NCI-H146 treated with DMSO at 0.1 percent for 48 hours (cell line): Measurements from ENCODE around the gene BPIFB2.

Source experiments
- DNase-seq: peaks from one replicate; lab custom pipeline; 2025; ENCODE audit not compliant: unreplicated experiment; lab: John Stamatoyannopoulos, UW

Gene BPIFB2

DNA sequence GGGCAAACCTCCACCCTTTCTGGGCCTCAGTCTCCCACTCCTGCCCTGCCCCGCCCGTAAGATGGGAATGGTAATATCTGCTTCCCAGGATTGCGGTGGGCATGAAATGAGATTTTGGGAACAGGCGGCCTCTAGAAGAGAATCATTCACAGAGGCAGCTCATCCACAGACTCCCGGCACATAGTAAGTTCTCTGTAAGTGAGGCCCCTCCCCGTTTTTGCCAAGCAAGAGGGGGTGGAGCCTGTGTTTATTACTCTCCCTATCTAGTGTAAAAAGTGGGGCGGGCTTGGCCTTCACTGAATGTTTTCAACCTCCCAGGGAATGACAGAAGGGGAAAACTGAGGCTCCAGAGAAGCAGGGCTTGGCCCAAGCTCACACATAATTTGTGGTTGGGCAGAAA, 23.3 kb upstream of the BPIFB2 start:
- DNase-seq = no peak

DNA sequence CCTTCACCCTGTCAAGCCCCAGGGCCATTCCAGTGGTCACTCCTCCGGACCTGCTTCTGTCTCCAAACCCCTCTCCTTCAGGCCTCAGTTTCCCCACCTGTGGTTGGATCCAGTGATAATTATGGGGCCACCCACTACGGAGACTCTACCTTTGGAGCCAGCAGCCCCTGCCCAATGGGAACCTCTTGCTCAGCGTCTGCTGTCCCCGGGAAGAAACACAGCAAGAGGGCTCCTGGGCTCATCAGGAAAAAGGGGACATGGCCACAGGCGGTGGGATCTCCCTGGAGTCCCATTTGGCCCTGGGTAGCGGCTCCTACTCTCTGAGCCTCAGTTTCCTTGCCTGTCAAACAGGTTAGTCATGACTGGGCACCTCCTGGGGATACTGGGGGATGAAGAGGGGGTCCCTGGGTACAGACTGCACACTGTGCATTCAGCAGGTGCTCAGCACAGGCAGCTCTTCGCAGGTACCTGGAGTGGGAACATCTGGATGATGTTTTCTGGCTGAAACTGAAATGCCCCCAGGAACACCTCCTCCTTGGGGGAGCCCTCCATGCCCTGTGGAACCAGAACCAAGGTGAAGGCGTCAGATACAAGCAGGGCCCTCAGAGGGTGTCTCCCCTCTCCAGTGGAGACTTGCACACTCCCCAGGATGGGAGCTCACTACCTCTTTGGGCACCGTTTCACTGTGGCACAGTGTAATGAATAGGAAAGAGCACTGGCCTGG, 22.7 kb upstream of the BPIFB2 start:
- no peak for DNase-seq

DNA sequence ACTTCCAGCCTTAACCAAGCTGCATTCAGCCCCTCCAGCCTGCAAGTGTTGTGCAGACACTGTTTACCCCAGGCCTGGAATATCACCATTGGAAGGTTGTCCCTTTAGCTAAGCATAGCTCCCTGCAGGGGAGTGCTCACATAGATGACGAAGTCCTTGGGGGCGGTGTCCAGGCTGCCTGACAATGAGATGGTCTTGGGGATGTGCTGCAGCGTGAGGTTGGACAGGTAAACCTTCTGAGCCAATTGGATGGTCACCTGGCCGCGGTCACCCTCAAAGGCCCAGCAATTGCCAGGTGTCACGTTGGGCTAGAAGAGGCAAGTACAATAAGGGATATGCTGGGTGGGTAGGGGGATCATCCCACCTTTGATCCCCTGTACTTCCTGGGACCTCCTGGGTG, 21.9 kb upstream of the BPIFB2 start:
- no peak for DNase-seq

DNA sequence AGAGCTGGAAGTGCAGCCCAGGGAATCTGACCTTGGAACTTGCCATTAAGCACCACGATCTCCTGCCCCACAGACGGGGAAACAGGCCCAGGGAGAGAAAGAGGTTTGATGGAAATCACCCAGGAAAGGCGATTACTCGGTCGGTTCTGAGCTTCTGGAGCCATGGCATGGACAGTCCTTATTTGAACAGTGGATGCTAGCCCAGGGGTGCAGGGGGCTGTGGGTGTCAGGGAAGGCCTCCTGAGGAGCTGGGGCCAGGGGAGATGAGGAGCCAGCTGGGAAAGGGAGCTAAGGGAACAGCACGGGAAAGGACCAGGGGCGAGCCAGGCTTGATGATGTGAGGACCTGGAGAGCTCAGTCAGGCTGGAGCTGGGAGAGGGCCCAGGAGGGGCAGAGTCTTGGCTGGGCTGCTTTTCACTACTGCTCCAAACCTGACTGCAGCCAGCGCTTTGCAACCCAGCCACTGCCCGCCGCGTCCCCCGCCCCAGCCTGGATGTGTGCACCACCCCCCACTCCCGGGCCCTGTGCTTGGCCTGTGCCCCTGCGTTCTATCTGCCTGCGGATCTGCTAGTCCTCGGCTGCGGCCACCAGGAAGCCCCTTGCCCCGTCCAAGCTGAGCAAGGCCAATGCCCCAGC, 21.1 kb upstream of the BPIFB2 start:
- DNase-seq = no peak

DNA sequence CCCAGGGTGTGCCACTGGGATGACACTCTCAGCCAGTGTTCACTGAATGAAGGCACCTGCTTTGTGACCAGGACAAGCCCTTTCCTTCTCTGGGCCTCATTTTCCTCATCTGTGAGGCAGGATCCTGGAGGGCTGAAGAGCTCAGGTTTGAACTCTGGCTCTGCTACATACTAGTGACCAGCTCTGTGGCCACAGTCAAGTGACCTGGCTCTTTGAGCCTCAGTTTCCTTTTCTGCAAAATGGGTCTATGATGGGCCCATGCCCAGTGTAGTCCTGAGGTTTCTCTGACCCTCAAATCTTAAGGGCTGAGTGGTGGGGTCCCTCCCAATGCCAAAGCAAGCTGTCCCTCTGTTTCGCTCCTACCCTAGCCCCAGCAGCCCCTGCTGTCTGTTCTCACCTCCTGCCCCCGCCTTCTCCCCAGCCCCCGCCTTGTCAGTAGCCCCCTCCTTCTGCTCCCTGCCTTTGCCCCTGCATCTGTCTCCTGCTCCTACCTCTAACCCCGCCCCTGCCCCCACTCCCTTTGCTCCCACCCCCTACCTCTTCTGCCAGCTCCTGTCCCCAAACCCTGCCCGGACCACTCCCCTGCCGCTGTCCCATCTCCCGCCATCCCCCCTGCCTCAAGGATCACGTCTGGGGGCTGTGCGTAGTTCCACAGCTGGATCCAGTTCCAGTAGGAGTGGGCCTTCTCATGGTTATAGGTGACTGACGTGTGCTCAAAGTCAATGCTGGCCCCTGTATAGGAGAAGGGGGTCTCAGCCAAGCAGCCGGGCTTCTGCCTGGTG, 20.3 kb upstream of the BPIFB2 start:
- DNase-seq = no peak

DNA sequence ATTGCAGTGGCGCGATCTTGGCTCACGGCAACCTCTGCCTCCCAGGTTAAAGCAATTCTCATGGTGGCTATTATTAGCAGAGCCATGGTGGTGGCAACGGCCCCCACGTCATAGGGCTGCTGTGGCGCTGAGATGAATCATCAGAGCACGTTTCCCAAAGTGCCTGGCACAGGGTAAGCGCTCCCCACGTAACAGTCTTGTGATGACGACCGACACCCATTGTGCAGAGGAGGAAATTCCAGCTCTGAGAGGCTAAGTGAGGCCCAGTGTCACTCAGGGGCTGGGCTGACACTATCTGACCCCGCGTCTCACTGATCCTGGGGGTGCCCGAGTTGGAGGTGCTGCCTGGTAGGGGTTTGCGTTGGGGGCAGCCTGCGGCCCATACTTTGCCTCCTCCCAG, 19.5 kb upstream of the BPIFB2 start:
- DNase-seq = no peak

DNA sequence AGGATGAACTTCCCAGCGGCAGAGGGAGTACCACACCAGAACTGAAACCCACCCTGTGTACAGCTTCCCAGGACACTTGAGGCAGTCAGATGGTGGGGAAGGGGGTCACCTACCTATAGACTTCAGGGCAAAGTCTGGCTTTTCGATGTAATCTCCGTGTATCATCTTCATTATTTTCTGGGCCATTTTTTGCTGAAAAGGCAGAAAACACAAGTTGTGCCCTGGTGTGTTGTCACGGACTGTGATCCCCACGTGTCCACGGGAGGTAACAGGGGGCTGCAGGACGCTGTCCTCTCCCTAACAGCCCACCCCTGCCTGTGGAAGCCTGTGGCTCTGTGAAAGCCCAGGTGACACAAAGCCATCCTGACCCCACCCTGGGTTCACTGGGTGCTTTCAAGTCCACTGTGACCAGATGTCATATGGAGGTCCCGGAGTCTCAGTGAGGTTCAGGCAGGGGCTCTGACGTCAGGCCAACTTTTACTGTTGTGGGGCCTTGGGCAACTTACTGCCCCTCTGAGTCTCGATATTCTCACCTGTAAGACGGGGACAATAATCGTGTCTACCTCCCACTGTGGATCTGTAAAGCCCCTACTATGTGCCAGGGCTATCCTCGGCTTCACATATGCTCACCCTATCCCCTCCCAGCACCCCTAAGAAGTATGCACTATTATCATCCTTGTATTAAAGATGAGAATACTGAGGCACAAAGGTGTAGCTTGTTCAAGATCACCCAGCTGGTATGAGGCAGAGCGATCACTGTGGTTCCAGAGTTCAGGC, 17.8 kb upstream of the BPIFB2 start:
- no peak for DNase-seq

DNA sequence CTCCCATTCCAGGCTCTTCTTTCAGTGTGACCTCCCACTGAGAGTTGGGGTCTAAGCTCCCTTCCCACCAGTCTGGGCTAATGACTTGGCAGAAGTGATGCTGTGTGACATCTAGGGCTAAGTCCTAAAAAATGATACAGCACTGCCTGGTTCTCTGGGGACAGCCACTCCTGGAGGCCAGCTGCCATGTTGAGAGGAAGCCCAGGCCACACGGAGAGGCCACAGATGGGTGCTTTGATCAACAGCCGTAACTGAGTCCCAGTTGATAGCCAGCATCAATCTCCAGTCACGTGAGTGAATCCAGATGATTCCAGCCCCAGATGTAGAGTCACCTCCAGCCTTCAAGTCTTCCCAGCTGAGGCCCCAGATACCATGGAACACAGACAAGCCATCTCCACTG, 17.1 kb upstream of the BPIFB2 start:
- no peak for DNase-seq

DNA sequence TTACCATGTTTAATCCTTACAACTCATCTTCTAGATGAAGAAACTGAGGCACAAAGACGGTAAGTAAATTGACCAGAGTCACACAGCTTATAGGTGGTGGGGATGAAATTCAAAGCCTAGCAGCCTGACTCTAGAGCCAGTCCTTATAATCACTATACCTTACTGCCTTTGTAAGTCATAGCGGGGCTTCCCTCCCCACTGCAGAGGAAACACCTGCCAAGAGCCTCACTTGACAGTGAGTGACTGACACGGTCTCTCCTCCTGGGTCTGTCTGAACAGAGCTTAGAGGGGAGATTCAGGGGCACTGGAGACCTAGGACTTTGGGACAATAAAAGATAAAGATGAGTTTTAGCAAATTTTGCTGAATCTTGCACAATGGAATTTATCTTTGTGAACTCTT, 16.1 kb upstream of the BPIFB2 start:
- no peak for DNase-seq

DNA sequence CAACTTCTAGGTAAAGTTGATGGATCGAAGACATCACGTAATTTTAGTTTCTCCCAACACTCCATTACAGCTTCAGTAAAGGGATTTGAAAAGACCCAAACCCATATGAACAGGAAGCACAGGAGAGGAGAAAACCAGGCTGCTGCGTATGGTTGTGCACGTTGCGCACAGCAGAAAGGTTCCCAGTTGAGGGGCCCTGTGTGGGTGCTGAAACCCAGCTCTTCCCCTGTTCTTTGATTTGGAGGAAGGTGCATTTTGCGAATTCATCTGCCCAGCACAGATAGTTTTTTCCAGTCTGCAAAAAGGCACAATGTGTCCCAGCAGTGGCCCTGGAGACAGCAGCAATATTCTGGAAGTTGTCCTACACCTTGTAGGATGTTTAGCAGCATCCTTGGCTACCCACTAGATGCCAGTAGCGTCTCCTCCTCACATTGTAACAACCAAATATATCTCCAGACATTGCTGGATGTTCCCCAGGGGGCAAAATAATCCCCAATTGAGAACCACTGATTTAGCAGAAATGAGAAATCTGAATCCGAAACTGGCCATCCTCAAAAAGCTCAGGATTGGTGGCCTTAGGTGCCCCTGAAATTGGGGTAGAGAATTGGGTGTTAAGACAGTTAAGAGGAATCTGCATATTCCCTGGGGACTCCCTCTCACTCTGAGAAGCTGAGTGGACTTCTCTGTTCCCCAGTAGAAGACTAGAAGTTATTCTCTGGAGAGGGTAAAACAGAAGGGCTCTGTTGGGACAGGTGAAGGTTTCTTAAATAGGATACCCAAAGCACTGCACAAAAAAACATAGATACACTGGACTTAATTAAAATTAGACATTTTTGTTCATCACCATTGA, 15.5 kb upstream of the BPIFB2 start:
- DNase-seq = no peak

DNA sequence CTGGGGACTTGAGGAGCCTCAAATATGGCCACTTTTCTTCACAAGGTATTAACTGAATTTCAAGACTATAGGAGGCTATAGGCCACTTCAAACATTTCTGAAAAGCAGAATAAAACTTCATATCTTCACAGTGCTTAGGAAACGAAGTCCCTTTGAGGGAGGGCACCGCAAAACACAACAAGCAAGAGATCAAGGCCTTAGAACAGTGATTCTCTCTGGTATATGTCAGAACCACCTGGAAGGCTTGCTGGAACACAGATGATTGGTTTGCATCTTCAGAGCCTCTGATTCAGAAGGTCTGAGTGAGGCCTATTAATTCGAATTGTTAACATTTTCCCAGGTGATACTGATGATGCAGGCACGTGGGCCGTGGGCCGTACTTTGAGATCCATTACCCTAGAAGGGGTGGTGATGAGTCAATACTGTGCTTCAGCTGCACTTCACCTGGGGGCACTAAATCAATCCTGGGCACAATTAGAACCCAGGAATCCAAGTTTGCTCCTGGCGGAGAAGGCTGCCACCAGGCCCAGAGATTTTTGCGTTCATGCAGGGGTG, 13.9 kb upstream of the BPIFB2 start:
- no peak for DNase-seq

DNA sequence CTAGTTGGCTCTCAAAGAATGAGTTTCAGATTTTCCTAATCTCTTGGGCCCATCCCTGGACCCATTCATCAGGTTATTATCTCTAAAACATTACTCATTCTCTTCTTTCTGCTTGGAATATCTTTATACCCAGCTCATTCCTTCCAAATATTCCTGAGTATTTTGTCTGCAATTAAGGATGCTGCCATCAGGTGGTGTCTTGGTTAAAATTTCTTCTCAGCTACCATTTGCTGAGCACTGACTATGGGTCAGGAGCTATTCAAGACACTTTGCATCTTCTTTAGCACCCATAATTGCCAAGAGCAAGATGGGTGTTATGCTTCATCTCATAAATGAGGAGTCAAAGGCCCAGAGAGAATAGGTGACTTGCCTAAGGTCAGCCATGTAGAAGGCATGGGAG, 11.7 kb upstream of the BPIFB2 start:
- no peak for DNase-seq

DNA sequence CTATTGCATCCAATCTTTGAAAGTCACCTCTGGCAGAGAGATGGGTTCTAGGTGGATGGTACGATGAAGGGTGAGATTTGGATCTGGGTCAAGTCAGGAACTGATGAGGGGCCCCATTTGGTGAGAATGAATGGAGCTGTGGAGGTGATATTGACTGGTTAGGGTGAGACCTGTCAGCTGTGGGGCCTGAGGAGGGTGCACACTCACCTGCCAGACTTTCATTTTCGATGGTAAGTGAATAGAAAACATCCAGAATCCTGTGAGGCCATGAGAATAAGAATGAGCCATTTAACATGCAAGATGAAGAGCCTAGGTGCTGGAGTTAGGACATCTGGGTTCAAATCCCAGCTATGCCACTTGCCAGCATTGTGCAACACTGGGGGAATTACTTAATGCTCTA, 10.1 kb upstream of the BPIFB2 start:
- no peak for DNase-seq

DNA sequence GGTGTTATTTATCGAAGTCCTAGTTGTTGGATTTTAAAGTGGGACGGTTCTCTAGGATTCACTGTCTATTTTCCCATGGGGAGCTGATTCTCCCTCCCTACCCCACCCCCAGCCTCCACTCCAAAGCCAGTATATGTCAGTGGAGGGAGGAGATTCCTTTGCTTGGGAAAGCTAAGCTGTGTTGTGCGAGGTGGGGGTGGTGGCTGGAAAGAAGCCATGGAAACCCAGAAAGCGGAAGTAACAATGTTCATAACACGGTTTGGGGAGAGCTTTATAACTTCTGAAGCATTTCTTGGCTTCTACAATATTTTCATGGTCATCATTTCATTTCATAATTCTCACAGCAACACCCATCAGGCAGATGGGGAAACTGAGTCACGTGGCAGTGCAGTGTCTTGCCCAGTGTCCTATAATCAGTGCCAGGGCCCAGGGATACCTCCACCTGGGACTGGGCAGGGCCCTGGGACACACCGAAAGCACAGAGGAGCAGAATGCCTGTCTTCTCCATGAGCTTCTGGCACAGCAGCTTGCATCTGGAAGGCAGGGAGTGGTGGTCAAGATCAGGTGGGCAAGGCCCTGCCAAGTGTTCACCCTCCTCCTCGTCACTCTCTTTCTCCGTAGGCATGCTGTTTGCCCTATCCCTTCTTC, 7.8 kb upstream of the BPIFB2 start:
- no peak for DNase-seq

DNA sequence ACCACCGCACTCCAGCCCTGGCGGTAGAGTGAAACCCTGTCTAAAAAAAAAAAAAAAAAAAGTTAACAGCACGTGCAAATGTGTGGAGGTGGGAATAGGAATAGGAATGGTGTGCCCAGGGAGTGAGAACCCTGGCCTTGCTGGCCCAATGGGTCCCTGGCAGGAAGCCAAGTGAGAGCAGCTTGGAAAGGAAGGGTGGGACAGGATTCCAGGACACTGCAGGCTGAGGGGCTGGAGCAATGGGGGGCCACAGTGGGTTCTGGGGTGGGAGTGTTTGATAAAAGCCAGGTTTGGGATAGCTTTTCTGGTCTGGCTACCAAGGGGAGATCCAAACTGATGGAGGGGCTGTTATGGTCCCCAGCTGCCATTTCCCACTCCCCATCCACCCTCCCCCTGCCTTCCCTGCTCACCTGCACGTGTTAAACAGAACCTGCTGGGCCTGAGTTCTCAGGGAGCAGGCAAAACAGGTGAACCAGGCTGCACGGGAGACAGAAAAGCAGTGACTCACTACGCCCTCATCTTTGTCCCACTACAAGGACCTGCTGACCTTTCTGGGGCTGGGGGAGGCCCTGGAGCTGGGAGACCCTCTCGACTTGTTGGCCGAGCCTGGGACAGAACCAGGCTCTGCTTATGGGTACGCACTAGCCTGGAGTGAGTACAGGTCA, 6.6 kb upstream of the BPIFB2 start:
- no peak for DNase-seq

DNA sequence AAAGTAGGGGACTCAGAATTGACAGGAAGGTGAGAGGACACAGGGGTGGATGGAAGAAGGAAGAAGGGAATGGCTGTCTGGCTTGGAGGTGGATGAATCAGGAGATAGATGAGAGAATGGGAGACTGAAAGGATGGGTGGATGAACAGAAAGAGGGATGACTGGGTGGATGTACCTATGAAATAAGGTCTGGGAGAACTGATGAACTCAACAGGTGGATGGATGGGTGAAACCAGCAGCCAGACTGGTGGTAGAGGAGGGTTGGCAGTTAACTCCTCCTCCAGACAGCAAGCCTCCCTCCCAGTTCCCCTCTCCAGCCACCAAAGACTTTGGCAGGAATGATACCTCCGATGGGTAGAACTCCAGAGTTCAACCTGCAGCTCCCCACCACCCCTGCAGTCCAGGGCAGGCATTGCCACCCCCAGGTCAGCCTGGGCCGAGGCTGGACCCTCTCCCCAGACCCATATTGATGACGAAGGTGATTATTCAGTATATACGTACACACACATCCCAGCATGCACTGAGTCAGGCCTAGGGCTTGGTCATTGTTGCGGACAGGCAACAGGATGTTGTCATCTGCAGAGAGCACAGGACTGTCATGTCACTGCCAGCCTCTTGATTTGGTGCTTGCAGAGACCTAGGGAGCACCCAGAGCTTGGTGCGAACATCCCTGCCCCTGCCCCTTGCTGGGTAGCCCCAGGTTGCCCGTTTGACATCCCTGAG, 5.3 kb upstream of the BPIFB2 start:
- no peak for DNase-seq

DNA sequence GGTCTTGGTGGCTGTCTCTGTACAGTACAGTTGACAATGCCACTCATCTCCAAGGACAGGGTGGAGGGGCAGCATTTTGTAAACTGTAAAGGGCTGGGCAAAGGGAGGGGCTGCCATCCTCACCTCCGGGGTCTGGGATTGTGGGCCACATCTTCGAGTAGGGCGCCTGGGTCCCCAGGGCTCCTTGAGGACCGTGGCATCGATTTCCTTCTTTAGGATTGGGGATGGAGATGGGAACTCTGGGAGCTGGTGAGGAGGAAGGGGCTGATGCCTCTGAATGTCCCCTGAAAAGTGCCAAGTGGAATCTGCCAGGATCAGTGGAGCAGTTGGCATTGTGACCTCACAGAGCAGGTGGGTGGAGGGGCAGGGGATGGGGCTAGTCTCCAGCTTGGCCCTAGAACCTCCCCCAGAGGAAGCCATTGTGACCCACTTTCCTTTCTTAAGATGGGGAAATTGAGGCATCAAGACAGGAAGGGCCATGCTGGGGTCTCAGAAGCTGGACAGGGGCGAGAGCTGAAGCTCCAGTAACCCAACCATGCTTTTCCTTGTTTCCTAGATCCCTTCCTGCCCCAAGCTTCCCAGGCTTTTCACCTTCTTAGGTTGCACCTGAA, 3.3 kb upstream of the BPIFB2 start, which contains the start of gene SUN5:
Gene SUN5, minus strand, starts transcription at position 293 of the 611 bp plus-strand sequence. Its CDS starts 93 bp downstream, at position 200.
- DNase-seq = no peak

DNA sequence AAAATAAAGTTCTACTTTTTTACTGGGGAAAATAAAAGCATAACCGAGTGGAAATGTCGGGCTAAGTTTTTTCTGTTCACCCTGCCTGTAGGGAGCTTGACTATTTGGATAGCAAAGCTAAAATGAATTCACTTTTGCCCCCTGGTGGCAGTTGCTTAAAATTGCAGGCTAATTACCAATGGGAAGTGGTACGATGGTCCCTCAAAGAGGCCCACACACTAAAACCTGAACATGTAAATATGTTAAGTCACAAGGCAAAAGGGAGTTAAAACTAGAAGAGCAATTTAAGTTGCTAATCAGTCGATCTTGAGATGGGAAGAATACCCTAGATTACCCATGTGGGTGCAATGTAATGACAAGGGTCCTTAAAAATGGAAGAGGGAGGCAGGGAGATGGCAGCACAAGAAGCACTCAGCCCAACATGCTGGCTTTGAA, 2.4 kb upstream of the BPIFB2 start:
- DNase-seq = no peak
